GM21825 (cell line): ENCODE data around the gene SKIL.
A peak's percentile ranks its signal among the peaks of the same experiment; 100 is the strongest.

Source experiments
- ATAC-seq: cut with Tn5 transposase; IDR thresholded peaks from one replicate; pipeline ENCODE4 v1.9.1; 2021; ENCODE audit warnings: mild to moderate bottlenecking, moderate library complexity; ENCODE audit not compliant: unreplicated experiment

The SKIL gene

GRCh38 chr3:170350515-170351413, 6.8 kb upstream of the SKIL start:
- ATAC-seq: peak; percentile 47

GRCh38 chr3:170352936-170353335, 4.6 kb upstream of the SKIL start:
- no peak for ATAC-seq

GRCh38 chr3:170353485-170353884, 4.0 kb upstream of the SKIL start:
- ATAC-seq: no peak

- ATAC-seq: no peak
Observed at GRCh38 chr3:170354760-170355159, 2.8 kb upstream of the SKIL start.

- ATAC-seq: peak; percentile 23
Observed at GRCh38 chr3:170355738-170356595, 1.5 kb upstream of the SKIL start.

- ATAC-seq: peak; percentile 43
Observed at GRCh38 chr3:170356596-170357175, 829 bp upstream of the SKIL start.

GRCh38 chr3:170358042-170359010, 811 bp downstream of the SKIL start:
- no peak for ATAC-seq

- ATAC-seq: no peak
Observed at GRCh38 chr3:170359178-170359704, 1.7 kb downstream of the SKIL start.

- no peak for ATAC-seq
Observed at GRCh38 chr3:170360466-170360865, 3.0 kb downstream of the SKIL start.

- ATAC-seq: no peak
Observed at GRCh38 chr3:170360916-170361315, 3.4 kb downstream of the SKIL start.

- ATAC-seq: no peak
Observed at GRCh38 chr3:170361711-170362110, 4.2 kb downstream of the SKIL start.

GRCh38 chr3:170363471-170363994, 6.0 kb downstream of the SKIL start:
- no peak for ATAC-seq

- no peak for ATAC-seq
Observed at GRCh38 chr3:170364965-170365364, 7.5 kb downstream of the SKIL start.

GRCh38 chr3:170367797-170368196, 10.3 kb downstream of the SKIL start:
- no peak for ATAC-seq

GRCh38 chr3:170368921-170369320, 11.4 kb downstream of the SKIL start:
- ATAC-seq: no peak

- ATAC-seq: no peak
Observed at GRCh38 chr3:170372190-170372879, 14.8 kb downstream of the SKIL start.

- no peak for ATAC-seq
Observed at GRCh38 chr3:170383567-170383966, 26.1 kb downstream of the SKIL start.

GRCh38 chr3:170386468-170386867, 29.0 kb downstream of the SKIL start:
- no peak for ATAC-seq

- ATAC-seq: no peak
Observed at GRCh38 chr3:170387950-170388349, 30.4 kb downstream of the SKIL start.
